Muscle layer of duodenum (tissue), 2 donors: Measurements from ENCODE around the gene CYP39A1.

ENCODE experiments used
- H3K27ac ChIP-seq: one replicate; pipeline ENCODE4 v1.7.0; 2013; ENCODE audit warnings: mild to moderate bottlenecking, low read length
- H3K27me3 ChIP-seq: one replicate; pipeline ENCODE4 v1.7.0; 2013; ENCODE audit warnings: low read depth, mild to moderate bottlenecking, control low read depth, low read length
- H3K36me3 ChIP-seq, 2 donors: one replicate each; pipeline ENCODE4 v1.7.0; 2013; ENCODE audit warnings: low read length in 2 of 2, control low read depth in 1 of 2, mild to moderate bottlenecking in 1 of 2; ENCODE audit not compliant: insufficient read depth in 2 of 2, control insufficient read depth in 1 of 2
- H3K4me1 ChIP-seq, 2 donors: one replicate each; pipeline ENCODE4 v1.7.0; 2013; ENCODE audit warnings: low read length in 2 of 2, mild to moderate bottlenecking in 2 of 2, control low read depth in 1 of 2, moderate library complexity in 1 of 2; ENCODE audit not compliant: insufficient read depth in 2 of 2, control insufficient read depth in 1 of 2
- H3K4me3 ChIP-seq, 2 donors: one replicate each; pipeline ENCODE4 v1.7.0; 2013; ENCODE audit warnings: low read length in 2 of 2, low read depth in 1 of 2, mild to moderate bottlenecking in 1 of 2
- H3K9me3 ChIP-seq, 2 donors: one replicate each; pipeline ENCODE4 v1.7.0; 2013; ENCODE audit warnings: low read length in 2 of 2, control low read depth in 1 of 2, mild to moderate bottlenecking in 1 of 2; ENCODE audit not compliant: control insufficient read depth in 1 of 2
- donor health status: healthy.

The CYP39A1 gene

DNA sequence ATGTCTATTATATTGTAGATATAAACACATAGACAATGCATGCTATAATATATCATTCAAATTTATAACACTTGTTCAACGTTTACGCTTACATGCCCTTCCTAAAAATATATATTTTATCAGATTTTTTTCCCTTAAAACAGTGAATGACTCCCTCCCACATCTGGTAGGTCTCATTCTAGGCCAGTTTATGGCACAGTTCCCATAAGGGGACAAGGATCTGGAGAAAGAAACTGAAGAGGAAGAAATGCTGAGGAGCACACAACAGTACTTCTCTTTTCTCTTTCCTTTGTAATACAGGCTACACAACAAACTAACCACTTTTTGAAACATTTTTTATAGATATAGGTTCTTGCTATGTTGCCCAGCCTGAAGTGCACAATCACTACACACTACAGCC, 112.8 kb downstream of the CYP39A1 start:
- H3K27ac ChIP-seq = no peak overlapping the region
- no peak overlapping the region for H3K4me3 ChIP-seq
- H3K27me3 ChIP-seq = no peaks in the 10 kb centered on the region
- H3K4me1 ChIP-seq = no peaks in the 10 kb centered on the region
- peaks cover 0 to 9% of the 10 kb centered on the region in 2 donors for H3K9me3 ChIP-seq
- H3K36me3 ChIP-seq = no peaks in the 10 kb centered on the region

DNA sequence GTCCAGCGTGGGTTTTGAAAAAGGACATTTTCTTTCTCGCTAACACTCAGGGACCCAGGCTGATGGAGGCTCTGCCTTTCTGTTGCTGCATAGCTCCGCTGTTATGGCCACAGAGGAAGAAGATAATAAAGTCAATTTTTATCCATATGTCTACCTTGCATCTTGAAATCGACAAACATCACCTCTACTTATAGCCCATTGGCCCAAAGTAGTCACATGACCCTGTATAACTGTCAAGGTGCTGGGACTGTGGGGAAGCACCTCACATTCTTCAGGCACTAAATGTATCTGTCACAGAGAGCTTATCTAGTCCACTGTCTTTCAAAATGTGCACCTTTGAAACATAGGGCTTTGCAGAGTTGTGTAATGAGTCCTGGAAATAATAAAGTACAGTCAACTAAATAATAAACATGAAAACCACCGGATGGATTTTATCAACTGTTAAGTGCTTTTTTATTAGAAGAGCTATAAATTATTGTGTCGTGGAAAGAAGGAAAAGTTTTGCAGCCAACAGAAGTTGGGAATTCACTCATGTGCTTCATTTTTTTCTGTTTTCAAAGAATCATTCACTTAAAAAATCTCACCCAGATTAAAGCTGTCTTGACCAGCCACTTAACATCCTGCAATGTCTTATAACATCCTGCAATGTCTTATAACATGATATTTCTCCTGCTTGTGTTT, 113.7 kb downstream of the CYP39A1 start:
- H3K4me1 ChIP-seq = no peaks in the 10 kb centered on the region
- peaks cover 0 to 3% of the 10 kb centered on the region in 2 donors for H3K9me3 ChIP-seq
- no peaks in the 10 kb centered on the region for H3K27me3 ChIP-seq
- H3K36me3 ChIP-seq = no peaks in the 10 kb centered on the region
- H3K4me3 ChIP-seq = no peak overlapping the region
- no peak overlapping the region for H3K27ac ChIP-seq

DNA sequence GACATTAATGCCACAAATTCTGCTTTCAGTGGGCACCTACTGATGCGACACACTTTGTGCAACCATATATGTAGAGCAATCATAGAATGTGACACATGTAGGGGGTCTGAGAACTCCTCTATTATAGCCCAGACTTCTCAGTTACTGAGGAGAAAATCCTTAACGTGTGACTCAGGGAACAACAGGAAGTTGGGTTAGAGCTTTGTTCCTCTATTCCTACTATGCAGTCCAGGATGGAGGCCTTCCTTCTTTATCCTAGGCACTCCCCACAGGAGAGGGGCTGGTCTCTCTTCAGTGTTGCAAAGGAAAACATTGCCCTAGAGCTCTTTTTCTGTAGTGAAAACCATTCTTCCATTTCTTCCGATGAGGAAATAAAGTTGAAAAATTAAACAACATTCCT, 121.7 kb downstream of the CYP39A1 start:
- H3K4me3 ChIP-seq = no peak overlapping the region
- H3K36me3 ChIP-seq = no peaks in the 10 kb centered on the region

DNA sequence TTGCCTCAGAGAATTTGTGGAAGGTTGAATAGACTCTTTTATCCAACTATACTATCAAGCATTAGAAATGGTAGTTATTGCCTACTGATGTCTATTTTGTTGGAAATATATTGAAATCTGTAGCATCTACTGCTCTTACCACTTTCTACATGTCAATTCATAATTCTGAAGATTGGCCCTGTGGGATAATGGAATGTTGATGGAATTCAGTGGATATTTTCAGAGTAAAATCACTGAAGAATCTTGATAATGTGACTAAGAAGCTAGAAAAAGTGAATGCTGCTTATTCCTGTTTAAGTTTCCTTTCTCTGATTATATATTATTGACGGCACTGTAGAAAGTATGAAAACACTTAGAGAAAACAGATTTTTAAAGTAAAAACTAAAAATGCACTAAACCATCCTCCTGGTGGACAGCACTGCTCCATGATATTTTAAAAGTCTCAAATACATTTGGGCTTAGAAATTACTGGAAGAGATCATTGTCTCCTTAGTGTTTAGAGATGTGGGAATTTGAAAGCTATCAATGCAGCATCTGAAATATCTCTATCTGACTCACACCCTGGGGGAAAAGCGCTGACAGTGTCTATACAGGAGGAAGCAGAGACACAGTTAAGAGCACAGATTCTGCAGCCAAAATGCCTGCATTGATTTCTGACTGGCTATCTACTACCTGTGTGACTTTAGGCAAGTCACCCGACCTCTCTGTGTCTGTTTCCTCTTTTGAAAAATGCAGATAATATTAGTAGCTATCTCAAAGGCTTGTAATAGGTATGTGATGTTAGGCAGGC, 123.5 kb downstream of the CYP39A1 start:
- Histone ChIP-seq H3K4me1 (no peaks in the 10 kb centered on the region), H3K9me3 (no peaks in the 10 kb centered on the region), H3K27me3 (no peaks in the 10 kb centered on the region), H3K4me3 (no peak overlapping the region), H3K27ac (no peak overlapping the region), H3K36me3 (no peaks in the 10 kb centered on the region)

More for the DNA sequence above, 121.7 kb downstream of the CYP39A1 start:
- peaks cover 0 to 3% of the 10 kb centered on the region in 2 donors for H3K9me3 ChIP-seq
- H3K4me1 ChIP-seq = no peaks in the 10 kb centered on the region
- no peaks in the 10 kb centered on the region for H3K27me3 ChIP-seq
- H3K27ac ChIP-seq = no peak overlapping the region

DNA sequence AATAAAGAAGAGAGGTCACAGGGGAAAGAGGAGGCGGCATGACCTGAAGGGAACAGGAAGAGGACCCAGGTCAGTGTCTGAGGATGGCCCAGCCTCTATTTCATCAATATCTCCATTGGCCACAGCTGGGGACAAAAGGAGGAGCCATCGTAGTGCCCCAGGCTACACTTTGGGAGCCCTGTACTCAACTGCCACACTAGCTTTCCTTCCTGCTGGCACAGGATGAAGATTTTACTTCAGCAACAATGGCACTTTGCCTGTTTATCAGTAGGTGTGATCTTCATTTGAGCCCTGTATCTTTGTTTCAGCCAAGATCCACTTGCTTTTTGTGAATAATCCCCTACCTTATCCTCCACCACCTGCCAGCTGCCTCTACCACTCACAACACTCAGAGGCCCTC, 126.0 kb downstream of the CYP39A1 start:
- H3K4me1 ChIP-seq = no peaks in the 10 kb centered on the region
- H3K27ac ChIP-seq = no peak overlapping the region
- no peaks in the 10 kb centered on the region for H3K36me3 ChIP-seq
- H3K4me3 ChIP-seq = no peak overlapping the region
- no peaks in the 10 kb centered on the region for H3K9me3 ChIP-seq
- H3K27me3 ChIP-seq = no peaks in the 10 kb centered on the region

DNA sequence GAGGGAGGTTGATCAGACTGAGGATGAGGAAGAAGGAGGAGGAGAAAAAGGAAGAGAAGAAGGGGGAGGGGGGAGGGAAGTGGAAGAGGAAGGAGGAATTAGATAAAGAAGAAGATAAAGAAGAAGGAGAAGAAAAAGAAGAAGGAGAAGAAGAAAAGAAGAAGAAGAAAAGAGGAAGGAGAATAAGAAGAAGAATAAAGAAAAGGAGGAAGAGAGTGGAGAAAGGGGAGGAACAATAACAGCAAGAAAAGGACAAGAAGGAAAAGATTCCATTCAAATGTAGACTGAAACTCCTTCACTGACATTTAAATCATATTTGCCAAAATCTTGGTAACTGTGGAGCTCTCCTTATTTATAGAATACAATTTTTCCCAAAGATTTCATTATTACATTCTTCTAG, 127.0 kb downstream of the CYP39A1 start:
- Histone ChIP-seq H3K9me3 (no peaks in the 10 kb centered on the region), H3K4me1 (no peaks in the 10 kb centered on the region), H3K36me3 (no peaks in the 10 kb centered on the region), H3K4me3 (no peak overlapping the region), H3K27ac (no peak overlapping the region), H3K27me3 (no peaks in the 10 kb centered on the region)

DNA sequence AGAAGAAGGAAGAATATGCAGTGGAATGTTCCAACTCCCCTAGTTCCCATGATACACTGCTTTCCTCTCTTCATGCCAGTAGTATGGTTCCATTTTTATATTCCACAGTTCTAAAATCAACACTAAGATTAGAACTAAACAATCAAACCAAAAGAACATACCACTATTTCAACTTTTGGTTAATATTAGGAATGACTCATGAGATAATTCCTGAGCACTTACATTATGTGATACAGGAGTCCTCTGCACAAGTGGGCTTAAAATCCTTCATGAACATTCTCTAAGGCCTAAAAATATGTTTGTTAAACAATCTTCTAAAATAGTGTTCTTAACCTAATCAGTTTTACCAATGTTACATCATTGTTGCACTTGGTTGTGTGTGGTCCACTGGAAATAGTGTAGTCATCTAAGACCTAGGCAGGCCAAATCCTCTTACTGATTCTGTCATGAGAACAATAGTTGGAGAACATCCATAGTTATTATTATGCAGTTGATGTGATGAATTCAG, 131.1 kb downstream of the CYP39A1 start:
- no peaks in the 10 kb centered on the region for H3K27me3 ChIP-seq
- H3K36me3 ChIP-seq = no peaks in the 10 kb centered on the region
- no peak overlapping the region for H3K27ac ChIP-seq
- no peaks in the 10 kb centered on the region for H3K4me1 ChIP-seq
- no peak overlapping the region for H3K4me3 ChIP-seq
- H3K9me3 ChIP-seq = no peaks in the 10 kb centered on the region

DNA sequence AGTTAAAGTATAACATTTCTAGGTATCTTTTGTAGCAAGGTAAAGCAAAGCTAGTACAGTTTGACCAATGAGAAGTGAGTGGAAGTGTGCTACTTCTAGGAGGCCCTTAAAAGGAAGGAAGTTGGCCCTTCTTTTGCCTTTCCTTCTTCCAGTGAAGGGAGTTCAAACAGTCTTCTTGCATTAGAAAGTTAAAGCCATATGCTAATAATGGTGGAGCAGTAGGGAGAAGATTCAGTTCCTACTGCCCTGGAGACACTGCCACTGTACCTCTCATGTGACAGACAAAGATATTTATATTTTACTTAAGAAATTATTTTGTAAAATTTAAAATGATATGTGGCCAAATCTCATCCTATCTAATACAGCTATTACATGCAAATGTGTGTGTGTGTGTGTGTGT, 135.4 kb downstream of the CYP39A1 start:
- no peaks in the 10 kb centered on the region for H3K9me3 ChIP-seq

DNA sequence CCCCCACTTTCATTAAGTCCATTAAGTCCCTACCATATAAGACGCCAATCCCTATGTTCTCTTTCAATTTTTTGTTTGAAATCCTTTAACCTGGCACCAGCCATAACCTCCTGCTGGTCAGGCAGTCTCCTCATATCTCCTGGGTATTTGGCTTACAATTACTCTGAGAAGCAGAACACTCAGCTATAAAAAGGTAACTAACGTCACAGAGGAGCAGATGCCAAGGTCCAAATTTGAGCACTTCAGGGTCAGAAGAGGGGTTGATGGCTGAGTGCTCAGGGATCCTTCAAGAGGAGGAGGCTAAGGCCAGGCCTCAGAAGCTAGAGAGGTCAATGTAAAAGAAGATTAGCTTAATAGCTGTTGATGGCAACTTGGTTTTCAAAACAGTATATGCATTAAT, 139.1 kb downstream of the CYP39A1 start:
- Histone ChIP-seq H3K27me3 (no peaks in the 10 kb centered on the region), H3K4me3 (no peak overlapping the region), H3K9me3 (no peaks in the 10 kb centered on the region), H3K36me3 (no peaks in the 10 kb centered on the region), H3K27ac (no peak overlapping the region), H3K4me1 (peaks cover 0 to 8% of the 10 kb centered on the region in 2 donors)

More for the DNA sequence above, 135.4 kb downstream of the CYP39A1 start:
- no peaks in the 10 kb centered on the region for H3K4me1 ChIP-seq
- no peak overlapping the region for H3K27ac ChIP-seq
- no peak overlapping the region for H3K4me3 ChIP-seq
- H3K27me3 ChIP-seq = no peaks in the 10 kb centered on the region
- no peaks in the 10 kb centered on the region for H3K36me3 ChIP-seq

DNA sequence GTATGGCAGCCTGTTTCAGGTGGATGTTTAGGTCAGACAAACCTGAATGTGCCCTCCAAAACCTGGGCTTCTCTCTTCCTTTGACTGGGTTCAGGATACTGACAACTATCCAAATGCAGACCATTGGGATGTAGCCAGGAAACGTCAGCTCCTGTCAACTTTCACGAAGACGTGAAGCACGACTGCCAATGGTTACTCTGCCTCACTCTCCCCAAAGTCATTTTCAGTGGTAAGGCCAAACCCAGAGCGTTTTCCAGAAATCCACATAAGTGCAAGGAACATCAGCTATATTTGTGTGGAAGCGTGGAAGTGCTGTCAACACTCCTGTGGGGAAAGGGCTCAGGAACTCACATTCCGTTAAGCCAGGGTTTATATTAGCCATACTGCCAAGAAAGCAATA, 141.3 kb downstream of the CYP39A1 start:
- Histone ChIP-seq H3K27me3 (no peaks in the 10 kb centered on the region), H3K4me3 (no peak overlapping the region), H3K36me3 (no peaks in the 10 kb centered on the region), H3K9me3 (no peaks in the 10 kb centered on the region), H3K27ac (no peak overlapping the region), H3K4me1 (peaks cover 0 to 8% of the 10 kb centered on the region in 2 donors)

DNA sequence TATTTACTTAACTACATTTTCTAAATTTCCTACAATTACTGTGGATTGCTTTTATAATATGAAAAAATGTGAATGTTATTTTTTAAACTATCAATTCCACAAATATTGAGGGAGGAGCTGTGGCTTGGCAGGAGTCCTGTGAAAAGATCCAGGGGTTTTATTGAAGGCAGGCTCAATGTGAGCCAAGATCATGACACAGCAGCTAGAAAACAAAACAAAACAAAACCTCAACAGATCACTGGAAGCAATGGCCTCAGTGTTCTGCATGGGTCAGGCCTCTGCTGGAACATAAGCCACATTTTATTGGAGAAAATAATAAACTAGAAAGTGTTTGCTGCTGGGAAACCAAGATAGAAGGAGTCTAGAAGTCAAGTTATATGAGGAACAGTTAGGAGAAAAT, 142.0 kb downstream of the CYP39A1 start:
- Histone ChIP-seq H3K27ac (no peak overlapping the region), H3K27me3 (no peaks in the 10 kb centered on the region), H3K4me1 (peaks cover 0 to 8% of the 10 kb centered on the region in 2 donors), H3K4me3 (no peak overlapping the region), H3K36me3 (no peaks in the 10 kb centered on the region), H3K9me3 (no peaks in the 10 kb centered on the region)
